A673 (cell line): Measurements from ENCODE around the gene XAB2. TPM values are rescaled to one million over a fixed set of nuclear protein-coding genes. Genes with fewer than 3 reads are reported as not detected.
A peak's percentile ranks its signal among the peaks of the same experiment; 100 is the strongest.

Source experiments
- BruUV-seq: library from RNA; stranded (reverse); fragments of 400-500 nt; replicated peaks from 2 replicates; lab custom pipeline; 2021; lab: Mats Ljungman, UMichigan
- CTCF ChIA-PET: fragments of 300-600 bp; sonication (Branson Sonifier 250); formaldehyde crosslinking; loops from one replicate; lab custom pipeline; 2022; ENCODE audit warnings: antibody characterized with exemption; lab: Charles Lee
- POLR2A ChIA-PET: fragments of 300-600 bp; sonication (Branson Sonifier 250); formaldehyde crosslinking; loops from one replicate; lab custom pipeline; 2022; ENCODE audit warnings: antibody characterized with exemption; ENCODE audit not compliant: low non-redundant PET; lab: Charles Lee
- DNase-seq: peaks from one replicate; pipeline ENCODE4 v3.0.0-alpha.2; 2015; ENCODE audit warnings: low spot score
- H3K27ac ChIP-seq: fragments of 200-600 bp; sonication (generic); 2 replicates; pipeline ENCODE4 v1.5.1; 2016; ENCODE audit warnings: mixed run types, low read depth, mild to moderate bottlenecking, mixed read lengths, antibody characterized with exemption, low read length; ENCODE audit not compliant: poor library complexity, severe bottlenecking
- H3K27me3 ChIP-seq: fragments of 200-600 bp; sonication (generic); replicated peaks from 2 replicates; pipeline ENCODE4 v1.6.1; 2017; ENCODE audit warnings: mixed run types, low read depth, mild to moderate bottlenecking, mixed read lengths, antibody characterized with exemption, low read length; ENCODE audit not compliant: insufficient read depth, poor library complexity
- H3K36me3 ChIP-seq: fragments of 200-600 bp; sonication (generic); 2 replicates; pipeline ENCODE4 v1.6.1; 2016; ENCODE audit warnings: mixed run types, mild to moderate bottlenecking, mixed read lengths, antibody characterized with exemption, low read length; ENCODE audit not compliant: insufficient read depth, poor library complexity, severe bottlenecking
- H3K4me1 ChIP-seq: fragments of 200-600 bp; sonication (generic); 2 replicates; pipeline ENCODE4 v1.6.1; 2017; ENCODE audit warnings: mixed run types, mild to moderate bottlenecking, mixed read lengths, antibody characterized with exemption, low read length; ENCODE audit not compliant: insufficient read depth, poor library complexity, severe bottlenecking
- H3K4me3 ChIP-seq: fragments of 200-600 bp; sonication (generic); 2 replicates; pipeline ENCODE4 v1.5.1; 2016; ENCODE audit warnings: low read depth, mixed run types, mild to moderate bottlenecking, mixed read lengths, low read length; ENCODE audit not compliant: poor library complexity, severe bottlenecking
- H3K9me3 ChIP-seq: fragments of 200-600 bp; sonication (generic); 2 replicates; pipeline ENCODE4 v1.6.1; 2016; ENCODE audit warnings: mixed run types, low read depth, mild to moderate bottlenecking, mixed read lengths, antibody characterized with exemption, low read length; ENCODE audit not compliant: poor library complexity, severe bottlenecking
- EZH2 ChIP-seq: fragments of 200-600 bp; sonication (generic); IDR thresholded peaks from 2 replicates; pipeline ENCODE4 v1.6.1; 2017; ENCODE audit warnings: borderline replicate concordance, low read depth, mild to moderate bottlenecking, mixed read lengths, antibody characterized with exemption, low read length; ENCODE audit not compliant: poor library complexity, severe bottlenecking
- intact Hi-C: fragments of 100-400 bp; cut with micrococcal nuclease; formaldehyde crosslinking; loops from one replicate; pipeline ENCODE4 v1.10.0; 2022; ENCODE audit not compliant: unreplicated experiment
- total RNA-seq: library from RNA; stranded (reverse); gene quantifications from 2 replicates; pipeline ENCODE4 v1.2.3, GENCODE V29; 2021
- TF ChIP-seq, protein P1 (sequence below): fragments of 300-800, 200-600 bp; sonication (generic); conservative IDR thresholded peaks from 2 replicates; pipeline ENCODE4 v1.5.1; 2017; ENCODE audit warnings: low read depth, mild to moderate bottlenecking, antibody characterized with exemption, low read length, moderate library complexity, mixed read lengths

The XAB2 gene
- total RNA-seq, 1 experiment from 2014 or later = 46.8 TPM

DNA sequence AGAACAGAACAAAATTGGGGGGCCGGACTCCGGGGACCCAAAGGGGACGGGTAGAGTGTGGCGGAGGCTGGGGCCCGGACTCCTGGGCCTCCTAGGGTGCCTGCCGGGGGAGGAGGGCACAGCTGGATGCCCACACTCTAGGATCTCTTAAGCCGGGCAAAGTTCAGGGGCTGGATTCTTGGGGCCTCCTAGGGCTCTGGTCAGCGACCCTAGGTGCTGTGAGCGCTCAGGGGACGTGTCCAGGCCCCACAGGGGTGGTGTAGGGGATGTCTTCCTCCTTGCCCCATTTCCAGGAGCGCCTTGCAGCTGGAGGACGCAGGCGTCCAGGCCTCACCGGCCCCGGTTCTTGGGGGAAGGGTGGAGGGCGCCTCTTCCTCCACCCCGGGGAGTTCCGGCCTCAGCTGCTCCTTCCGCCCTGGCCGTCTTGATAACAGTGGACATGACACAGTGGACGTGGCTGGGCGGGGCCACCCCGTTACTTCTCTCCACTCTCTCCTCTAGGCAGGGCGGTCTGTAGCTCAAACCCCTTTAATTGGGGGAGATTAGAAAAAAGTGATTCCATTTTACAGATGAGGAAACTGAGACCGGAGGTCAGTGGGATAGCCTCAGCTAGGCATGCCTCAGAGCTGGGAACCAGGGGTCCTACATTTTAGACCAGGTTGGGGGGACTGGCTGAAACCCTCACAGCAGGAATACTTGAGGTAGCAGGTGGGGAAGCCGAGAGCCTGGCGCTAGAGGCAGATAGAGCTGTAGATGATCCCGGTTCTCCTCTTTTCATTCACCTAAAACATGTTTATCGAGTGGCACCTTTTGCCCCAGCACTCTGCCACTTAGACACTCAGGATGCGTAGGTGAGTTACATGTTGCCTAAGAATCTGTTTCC, 8.3 kb upstream of the XAB2 start:
- Histone ChIP-seq H3K4me1 (peaks cover 9% of the 10 kb centered on the region), H3K9me3 (no peaks in the 10 kb centered on the region), H3K4me3 (peak overlapping the region; percentile 79), H3K27me3 (no peaks in the 10 kb centered on the region), H3K27ac (peak overlapping the region; percentile 67), H3K36me3 (no peaks in the 10 kb centered on the region)
- TF ChIP-seq, protein P1, sequence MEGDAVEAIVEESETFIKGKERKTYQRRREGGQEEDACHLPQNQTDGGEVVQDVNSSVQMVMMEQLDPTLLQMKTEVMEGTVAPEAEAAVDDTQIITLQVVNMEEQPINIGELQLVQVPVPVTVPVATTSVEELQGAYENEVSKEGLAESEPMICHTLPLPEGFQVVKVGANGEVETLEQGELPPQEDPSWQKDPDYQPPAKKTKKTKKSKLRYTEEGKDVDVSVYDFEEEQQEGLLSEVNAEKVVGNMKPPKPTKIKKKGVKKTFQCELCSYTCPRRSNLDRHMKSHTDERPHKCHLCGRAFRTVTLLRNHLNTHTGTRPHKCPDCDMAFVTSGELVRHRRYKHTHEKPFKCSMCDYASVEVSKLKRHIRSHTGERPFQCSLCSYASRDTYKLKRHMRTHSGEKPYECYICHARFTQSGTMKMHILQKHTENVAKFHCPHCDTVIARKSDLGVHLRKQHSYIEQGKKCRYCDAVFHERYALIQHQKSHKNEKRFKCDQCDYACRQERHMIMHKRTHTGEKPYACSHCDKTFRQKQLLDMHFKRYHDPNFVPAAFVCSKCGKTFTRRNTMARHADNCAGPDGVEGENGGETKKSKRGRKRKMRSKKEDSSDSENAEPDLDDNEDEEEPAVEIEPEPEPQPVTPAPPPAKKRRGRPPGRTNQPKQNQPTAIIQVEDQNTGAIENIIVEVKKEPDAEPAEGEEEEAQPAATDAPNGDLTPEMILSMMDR = no peak
- TF ChIP-seq EZH2 = no peak
- CTCF ChIA-PET = no interaction called here
- no peak for DNase-seq
- no TSS peak for BruUV-seq
- intact Hi-C loops = no loop called here
- POLR2A ChIA-PET = no interaction called here

DNA sequence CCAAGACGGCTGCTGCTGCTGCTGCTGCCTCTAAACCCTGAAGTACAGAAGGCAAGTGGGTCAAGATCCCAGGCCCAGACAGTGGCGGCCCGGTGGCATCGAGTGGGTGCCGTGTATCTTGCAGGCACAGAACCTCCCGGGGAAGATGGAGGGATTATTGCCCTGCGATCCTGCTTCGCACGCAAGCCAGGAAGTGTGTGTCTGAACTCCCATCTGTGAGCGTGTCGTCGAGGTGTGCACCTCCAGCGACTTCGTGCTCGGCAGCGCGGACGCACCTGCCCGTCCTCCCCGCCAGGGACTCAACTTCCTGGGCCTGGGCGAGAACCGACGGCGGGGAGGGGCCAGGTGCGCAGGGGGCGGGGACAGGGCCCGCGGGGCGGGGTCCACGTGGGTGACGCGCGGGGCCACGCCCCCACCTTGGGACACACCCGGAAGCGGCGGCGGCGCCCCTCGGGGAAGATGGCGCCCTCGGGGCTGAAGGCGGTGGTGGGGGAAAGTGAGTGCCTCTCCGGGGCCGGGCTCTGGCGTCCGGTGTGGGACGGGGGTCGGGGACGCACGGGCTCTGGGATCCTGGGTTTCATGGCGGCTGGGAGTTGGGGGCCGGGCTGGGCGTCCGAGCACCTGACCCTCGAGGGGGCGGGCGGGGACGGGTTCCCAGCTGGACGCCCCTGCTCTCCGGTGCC, 7.5 kb upstream of the XAB2 start, which contains the start of gene STXBP2:
STXBP2 (plus strand) TSS at position 420 of the 683 bp plus-strand sequence; CDS start at position 460, 40 bp downstream.
- POLR2A ChIA-PET = no interaction called here
- no peaks in the 10 kb centered on the region for H3K36me3 ChIP-seq
- TF ChIP-seq, protein P1 = no peak
- TF ChIP-seq EZH2 = no peak
- BruUV-seq = no TSS peak
- peak; percentile 75 for DNase-seq
- no peaks in the 10 kb centered on the region for H3K9me3 ChIP-seq
- H3K27me3 ChIP-seq = no peaks in the 10 kb centered on the region
- H3K27ac ChIP-seq = peak within 1 kb of the TSS; percentile 67
- H3K4me3 ChIP-seq = peak within 1 kb of the TSS; percentile 79
- peaks cover 9% of the 10 kb centered on the region for H3K4me1 ChIP-seq
- intact Hi-C loops = no loop called here
- CTCF ChIA-PET = no interaction called here

DNA sequence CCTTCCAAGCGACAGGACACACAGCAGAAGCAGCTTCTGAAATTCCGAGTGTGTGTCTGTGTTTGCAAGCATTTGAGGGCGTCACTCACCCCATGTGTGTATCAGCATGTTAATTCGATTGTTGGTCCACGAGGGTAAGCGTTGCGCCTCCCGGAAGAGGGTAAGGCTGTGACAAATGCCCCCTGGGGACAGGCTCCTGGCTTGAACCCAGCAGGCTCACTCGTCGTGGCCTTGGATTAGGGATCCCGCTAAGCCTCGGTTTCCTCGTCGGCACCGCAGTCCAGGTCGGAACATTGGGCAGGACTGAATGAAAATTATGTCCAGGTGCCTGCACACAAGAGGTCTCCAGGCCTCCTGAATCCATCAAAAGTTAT, 7.0 kb upstream of the XAB2 start:
- CTCF ChIA-PET = no interaction called here
- no peaks in the 10 kb centered on the region for H3K36me3 ChIP-seq
- peak; percentile 54 for DNase-seq
- H3K27ac ChIP-seq = no peak overlapping the region
- no peaks in the 10 kb centered on the region for H3K9me3 ChIP-seq
- POLR2A ChIA-PET = no interaction called here
- H3K27me3 ChIP-seq = no peaks in the 10 kb centered on the region
- TF ChIP-seq, protein P1 = no peak
- no peak for TF ChIP-seq EZH2
- intact Hi-C loops = no loop called here
- no TSS peak for BruUV-seq
- peaks cover 9% of the 10 kb centered on the region for H3K4me1 ChIP-seq
- peak overlapping the region; percentile 79 for H3K4me3 ChIP-seq
